HG03108 (cell line): ENCODE measurements around the gene OTUD1.

Experiments
- ATAC-seq: cut with Tn5 transposase; IDR thresholded peaks from one replicate; pipeline ENCODE4 v1.9.1; 2021; ENCODE audit warnings: moderate library complexity; ENCODE audit not compliant: unreplicated experiment

Gene OTUD1

GRCh38 chr10:23421397-23421796 lies 17.5 kb upstream of the OTUD1 start:
- ATAC-seq: no peak

- no peak for ATAC-seq
These were observed 16.9 kb upstream of the OTUD1 start for GRCh38 chr10:23422003-23422411.

GRCh38 chr10:23432166-23432565 lies 6.7 kb upstream of the OTUD1 start:
- no peak for ATAC-seq

GRCh38 chr10:23432639-23433038 lies 6.2 kb upstream of the OTUD1 start:
- no peak for ATAC-seq

- ATAC-seq: no peak
These were observed 5.2 kb upstream of the OTUD1 start for GRCh38 chr10:23433701-23434100.

- no peak for ATAC-seq
These were observed 3.5 kb upstream of the OTUD1 start for GRCh38 chr10:23435378-23435777.

GRCh38 chr10:23436983-23437382 lies 1.9 kb upstream of the OTUD1 start:
- ATAC-seq: no peak

GRCh38 chr10:23437963-23438546 lies 820 bp upstream of the OTUD1 start:
- ATAC-seq: no peak

GRCh38 chr10:23439452-23439960 lies 631 bp downstream of the OTUD1 start:
- peak; percentile 4 for ATAC-seq

GRCh38 chr10:23439961-23440889 lies 1.4 kb downstream of the OTUD1 start:
- peak; percentile 9 for ATAC-seq

- ATAC-seq: no peak
These were observed 2.4 kb downstream of the OTUD1 start for GRCh38 chr10:23441251-23441650.

GRCh38 chr10:23442936-23443335 lies 4.1 kb downstream of the OTUD1 start:
- no peak for ATAC-seq

- ATAC-seq: no peak
These were observed 6.7 kb downstream of the OTUD1 start for GRCh38 chr10:23445591-23445990.

- ATAC-seq: no peak
These were observed 9.4 kb downstream of the OTUD1 start for GRCh38 chr10:23448323-23448722.

GRCh38 chr10:23448802-23449570 lies 10.1 kb downstream of the OTUD1 start:
- ATAC-seq: peak; percentile 93

- no peak for ATAC-seq
These were observed 13.3 kb downstream of the OTUD1 start for GRCh38 chr10:23452033-23452655.

- no peak for ATAC-seq
These were observed 14.6 kb downstream of the OTUD1 start for GRCh38 chr10:23453465-23453864.

GRCh38 chr10:23457632-23458417 lies 18.9 kb downstream of the OTUD1 start:
- ATAC-seq: no peak

- ATAC-seq: no peak
These were observed 20.5 kb downstream of the OTUD1 start for GRCh38 chr10:23459308-23459939.

- no peak for ATAC-seq
These were observed 22.7 kb downstream of the OTUD1 start for GRCh38 chr10:23461557-23461956.
